ENCODE results near the gene TTLL10. TPM values are rescaled to one million over a fixed set of nuclear protein-coding genes. Genes with fewer than 3 reads are reported as not detected.

TTLL10 gene
- polyA plus RNA-seq, 1 donor (not counting 4 experiments of a cell fraction or from before 2014, with no cell fraction given): not detected

GRCh38 chr1:1241588-1242219 is 68.0 kb downstream of the TTLL10 start:
- dilution Hi-C loops (cut with MboI; ENCODE audit: extremely low pct_ligation_motif_present, low sequenced_read_pairs): no loop called here
- no peak overlapping the region for H3K4me3 ChIP-seq (ENCODE audit: control insufficient read depth in 2 of 3, extremely low read depth in 1 of 3, insufficient read depth in 2 of 3, low read depth in 1 of 3, low read length in 3 of 3)
- no peaks in the 10 kb centered on the region for H3K9me3 ChIP-seq (ENCODE audit: control insufficient read depth, low read depth, low read length)
- H3K4me2 ChIP-seq (ENCODE audit: control insufficient read depth, extremely low read depth, insufficient read depth, low read depth, low read length): no peak overlapping the region
- no peaks in the 10 kb centered on the region for H3K9me1 ChIP-seq (ENCODE audit: control insufficient read depth, extremely low read depth, insufficient read depth, low read length)
- H3K27ac ChIP-seq (ENCODE audit: control insufficient read depth, insufficient read depth, low read length): no peak overlapping the region
- no peaks in the 10 kb centered on the region for H4K20me1 ChIP-seq (ENCODE audit: control insufficient read depth, extremely low read depth, insufficient read depth, low read length)
- DNase-seq (ENCODE audit: low read depth, low spot score) (no peak), FAIRE-seq (no peak)
- peaks cover 15% of the 10 kb centered on the region for H3K4me1 ChIP-seq (ENCODE audit: control insufficient read depth, extremely low read depth, insufficient read depth, low read length)
- H3K9ac ChIP-seq (ENCODE audit: control insufficient read depth, extremely low read depth, insufficient read depth, low read length): no peak overlapping the region
- no peak overlapping the region for H2AFZ ChIP-seq (ENCODE audit: control insufficient read depth, low read length)
- no peaks in the 10 kb centered on the region for H3K36me3 ChIP-seq (ENCODE audit: control insufficient read depth in 2 of 2, extremely low read depth in 1 of 2, insufficient read depth in 2 of 2, low read length in 2 of 2)
- H3K79me2 ChIP-seq (ENCODE audit: control insufficient read depth, insufficient read depth, low read length): no peaks in the 10 kb centered on the region
- TF ChIP-seq EZH2 (IDR thresholded peaks at IDR 0.05; ENCODE audit: low read length) (no peak), CTCF (optimal IDR thresholded peaks at IDR 0.05 in 1 of 3, IDR thresholded peaks at IDR 0.05 in 1 of 3, conservative IDR thresholded peaks at IDR 0.05 in 1 of 3; ENCODE audit: extremely low read depth in 1 of 3, insufficient read depth in 2 of 3, low read length in 3 of 3) (no peak)
- H3K27me3 ChIP-seq (ENCODE audit: control insufficient read depth, extremely low read depth, insufficient read depth, low read length): peaks cover 14% of the 10 kb centered on the region

- H3K4me2 ChIP-seq (ENCODE audit: control insufficient read depth, extremely low read depth, insufficient read depth, low read depth, low read length): no peak overlapping the region
- H2AFZ ChIP-seq (ENCODE audit: control insufficient read depth, low read length): no peak overlapping the region
- H3K27ac ChIP-seq (ENCODE audit: control insufficient read depth, insufficient read depth, low read length): no peak overlapping the region
- H4K20me1 ChIP-seq (ENCODE audit: control insufficient read depth, extremely low read depth, insufficient read depth, low read length): no peaks in the 10 kb centered on the region
- H3K9me1 ChIP-seq (ENCODE audit: control insufficient read depth, extremely low read depth, insufficient read depth, low read length): no peaks in the 10 kb centered on the region
- no peak for DNase-seq (ENCODE audit: low read depth, low spot score)
- no peak overlapping the region for H3K4me3 ChIP-seq (ENCODE audit: control insufficient read depth in 2 of 3, extremely low read depth in 1 of 3, insufficient read depth in 2 of 3, low read depth in 1 of 3, low read length in 3 of 3)
- no peaks in the 10 kb centered on the region for H3K36me3 ChIP-seq (ENCODE audit: control insufficient read depth in 2 of 2, extremely low read depth in 1 of 2, insufficient read depth in 2 of 2, low read length in 2 of 2)
- dilution Hi-C loops (cut with MboI; ENCODE audit: extremely low pct_ligation_motif_present, low sequenced_read_pairs): no loop called here
- peaks cover 20% of the 10 kb centered on the region for H3K27me3 ChIP-seq (ENCODE audit: control insufficient read depth, extremely low read depth, insufficient read depth, low read length)
- H3K79me2 ChIP-seq (ENCODE audit: control insufficient read depth, insufficient read depth, low read length): no peaks in the 10 kb centered on the region
- H3K9me3 ChIP-seq (ENCODE audit: control insufficient read depth, low read depth, low read length): no peaks in the 10 kb centered on the region
- no peak for FAIRE-seq
- TF ChIP-seq EZH2 (IDR thresholded peaks at IDR 0.05; ENCODE audit: low read length) (no peak), CTCF (optimal IDR thresholded peaks at IDR 0.05 in 1 of 3, IDR thresholded peaks at IDR 0.05 in 1 of 3, conservative IDR thresholded peaks at IDR 0.05 in 1 of 3; ENCODE audit: extremely low read depth in 1 of 3, insufficient read depth in 2 of 3, low read length in 3 of 3) (no peak)
- peaks cover 15% of the 10 kb centered on the region for H3K4me1 ChIP-seq (ENCODE audit: control insufficient read depth, extremely low read depth, insufficient read depth, low read length)
- no peak overlapping the region for H3K9ac ChIP-seq (ENCODE audit: control insufficient read depth, extremely low read depth, insufficient read depth, low read length)
These were observed 69.0 kb downstream of the TTLL10 start for GRCh38 chr1:1242461-1243265.

All from keratinocyte (primary cell).